Measurements from ENCODE around the gene GRN. TPM values are rescaled to one million over a fixed set of nuclear protein-coding genes. Genes with fewer than 3 reads are reported as not detected.
A peak's percentile ranks its signal among the peaks of the same experiment; 100 is the strongest.

The GRN gene
- total and polyA plus RNA-seq, 9 of the 15 experiments (the other 6 are each of a cell fraction or from before 2014, with no cell fraction given): 5.4 to 75.3 (median 20.7) TPM

- no peak for ATAC-seq
- no peaks in the 10 kb centered on the region for H3K9me3 ChIP-seq (replicated peaks; ENCODE audit: control insufficient read depth, insufficient read depth, low read depth, low read length)
- no peak overlapping the region for H3K4me3 ChIP-seq
- no peaks in the 10 kb centered on the region for H3K79me2 ChIP-seq (ENCODE audit: control insufficient read depth, insufficient read depth, low read length)
- ChIA-PET POLR2A (interaction anchor here (0.8 to 1.0 kb wide), 3 partner anchors 10 to 97 kb away, joined by 4 to 6 read pairs (median 4); no protein-coding TSS in a partner anchor), CTCF (ENCODE audit: low intra/inter-chr PET ratio) (no interaction called here)
- peak overlapping the region in 1 of 2 experiments; percentile 33; a peak in 1 of 4 replicates for H3K9ac ChIP-seq (ENCODE audit: insufficient read depth in 1 of 2, low read depth in 2 of 2, low read length in 2 of 2)
- no peak for DNase-seq (ENCODE audit: extremely low read depth in 1 of 4, low spot score in 3 of 4)
- H3K4me1 ChIP-seq (replicated peaks in 1 of 2; ENCODE audit: control insufficient read depth in 2 of 2, insufficient read depth in 2 of 2, low read length in 2 of 2): peaks cover 0 to 26% of the 10 kb centered on the region in 2 experiments; a peak in 4 of 5 replicates
- peaks cover 7 to 41% of the 10 kb centered on the region in 2 experiments; a peak in 4 of 5 replicates for H3K27me3 ChIP-seq (ENCODE audit: control insufficient read depth in 2 of 2, insufficient read depth in 2 of 2, low read length in 2 of 2)
- no peaks in the 10 kb centered on the region for H3K9me1 ChIP-seq (ENCODE audit: control insufficient read depth, insufficient read depth, low read length)
- 10% methylated on average over 1 of the region's 15 CpGs for WGBS (ENCODE audit: insufficient coverage, low coverage, missing lambda C conversion rate)
- no peak for FAIRE-seq
- BruUV-seq (replicated peaks): no TSS peak
- intact Hi-C loops (cut with micrococcal nuclease) (no loop called here), in situ Hi-C loops (cut with MboI) (no loop called here)
- no peak overlapping the region for H2AFZ ChIP-seq (ENCODE audit: low read depth, low read length)
- no peak overlapping the region for H3K27ac ChIP-seq (ENCODE audit: extremely low read depth, low read depth, low read length)
- H3K36me3 ChIP-seq (ENCODE audit: control insufficient read depth, insufficient read depth, low read length): no peaks in the 10 kb centered on the region
- no peaks in the 10 kb centered on the region; the same call in 1 of the 2 replicates for H4K20me1 ChIP-seq (replicated peaks; ENCODE audit: control insufficient read depth, insufficient read depth, low read length)
- TF ChIP-seq DDX20 (tag; IDR thresholded peaks at IDR 0.05; ENCODE audit: low read depth) (no peak), ZNF239 (CRISPR knock-in tag; IDR thresholded peaks at IDR 0.05) (no peak), RBFOX2 (IDR thresholded peaks at IDR 0.05; ENCODE audit: low read depth, low read length) (no peak), TSHZ1 (CRISPR knock-in tag; IDR thresholded peaks at IDR 0.05) (no peak), EGR1 (conservative IDR thresholded peaks at IDR 0.05) (no peak), ZNF780A (CRISPR knock-in tag; IDR thresholded peaks at IDR 0.05) (no peak), ZFX (CRISPR knock-in tag; IDR thresholded peaks at IDR 0.05) (no peak), ZNF511 (CRISPR knock-in tag; IDR thresholded peaks at IDR 0.05) (no peak), IRF2 (CRISPR knock-in tag; IDR thresholded peaks at IDR 0.05) (no peak), TAF7 (tag; IDR thresholded peaks at IDR 0.05) (no peak)
- H3K4me2 ChIP-seq (ENCODE audit: insufficient read depth, low read length): no peak overlapping the region
Measured at GRCh38 chr17:44308865-44309264, 36.2 kb upstream of the GRN start.

Measured in K562 (cell line).